Tibial nerve (tissue), 4 donors: ENCODE data around the gene B4GALT2.

Experiments
- EP300 ChIP-seq, 2 donors: sonication (generic); formaldehyde crosslinking; IDR thresholded peaks; one replicate each; pipeline ENCODE4 v1.6.1; 2017; ENCODE audit warnings: antibody characterized with exemption in 2 of 2, mild to moderate bottlenecking in 1 of 2
- TF ChIP-seq, protein P1 (sequence below), 5 experiments: fragments of 200-600 bp in 3 of 5; fragments of 450-650 bp in 2 of 5; sonication (generic) in 3 of 5; IDR thresholded peaks; one replicate each; pipeline ENCODE4 v1.5.1; 2016 to 2019; ENCODE audit warnings: antibody characterized with exemption in 5 of 5, mild to moderate bottlenecking in 3 of 5, moderate library complexity in 2 of 5

DNA sequence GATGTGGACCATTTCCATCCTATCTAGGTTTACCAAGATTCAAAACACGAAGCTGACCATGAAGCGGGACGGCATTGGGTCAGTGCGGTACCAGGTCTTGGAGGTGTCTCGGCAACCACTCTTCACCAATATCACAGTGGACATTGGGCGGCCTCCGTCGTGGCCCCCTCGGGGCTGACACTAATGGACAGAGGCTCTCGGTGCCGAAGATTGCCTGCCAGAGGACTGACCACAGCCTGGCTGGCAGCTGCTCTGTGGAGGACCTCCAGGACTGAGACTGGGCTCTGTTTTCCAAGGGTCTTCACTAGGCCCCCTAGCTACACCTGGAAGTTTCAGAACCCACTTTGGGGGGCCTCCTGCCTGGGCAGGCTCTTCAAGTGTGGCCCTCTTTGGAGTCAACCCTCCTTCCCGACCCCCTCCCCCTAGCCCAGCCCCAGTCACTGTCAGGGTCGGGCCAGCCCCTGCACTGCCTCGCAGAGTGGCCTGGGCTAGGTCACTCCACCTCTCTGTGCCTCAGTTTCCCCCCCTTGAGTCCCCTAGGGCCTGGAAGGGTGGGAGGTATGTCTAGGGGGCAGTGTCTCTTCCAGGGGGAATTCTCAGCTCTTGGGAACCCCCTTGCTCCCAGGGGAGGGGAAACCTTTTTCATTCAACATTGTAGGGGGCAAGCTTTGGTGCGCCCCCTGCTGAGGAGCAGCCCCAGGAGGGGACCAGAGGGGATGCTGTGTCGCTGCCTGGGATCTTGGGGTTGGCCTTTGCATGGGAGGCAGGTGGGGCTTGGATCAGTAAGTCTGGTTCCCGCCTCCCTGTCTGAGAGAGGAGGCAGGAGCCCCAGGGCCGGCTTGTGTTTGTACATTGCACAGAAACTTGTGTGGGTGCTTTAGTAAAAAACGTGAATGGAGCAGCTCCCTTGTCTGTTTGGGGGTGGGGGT lies 11.5 kb downstream of the B4GALT2 start:
- TF ChIP-seq, protein P1, sequence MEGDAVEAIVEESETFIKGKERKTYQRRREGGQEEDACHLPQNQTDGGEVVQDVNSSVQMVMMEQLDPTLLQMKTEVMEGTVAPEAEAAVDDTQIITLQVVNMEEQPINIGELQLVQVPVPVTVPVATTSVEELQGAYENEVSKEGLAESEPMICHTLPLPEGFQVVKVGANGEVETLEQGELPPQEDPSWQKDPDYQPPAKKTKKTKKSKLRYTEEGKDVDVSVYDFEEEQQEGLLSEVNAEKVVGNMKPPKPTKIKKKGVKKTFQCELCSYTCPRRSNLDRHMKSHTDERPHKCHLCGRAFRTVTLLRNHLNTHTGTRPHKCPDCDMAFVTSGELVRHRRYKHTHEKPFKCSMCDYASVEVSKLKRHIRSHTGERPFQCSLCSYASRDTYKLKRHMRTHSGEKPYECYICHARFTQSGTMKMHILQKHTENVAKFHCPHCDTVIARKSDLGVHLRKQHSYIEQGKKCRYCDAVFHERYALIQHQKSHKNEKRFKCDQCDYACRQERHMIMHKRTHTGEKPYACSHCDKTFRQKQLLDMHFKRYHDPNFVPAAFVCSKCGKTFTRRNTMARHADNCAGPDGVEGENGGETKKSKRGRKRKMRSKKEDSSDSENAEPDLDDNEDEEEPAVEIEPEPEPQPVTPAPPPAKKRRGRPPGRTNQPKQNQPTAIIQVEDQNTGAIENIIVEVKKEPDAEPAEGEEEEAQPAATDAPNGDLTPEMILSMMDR (IDR thresholded peaks at IDR 0.05) = no peak
- no peak for TF ChIP-seq EP300 (IDR thresholded peaks at IDR 0.05)
